Ishikawa (cell line): ENCODE measurements around the gene PARK7.

Source experiments
- CEBPB ChIP-seq: IDR thresholded peaks from 2 replicates; pipeline ENCODE4 v1.6.1; 2012
- CREB1 ChIP-seq: IDR thresholded peaks from 2 replicates; pipeline ENCODE4 v1.6.1; 2012; ENCODE audit warnings: low read depth
- EGR1 ChIP-seq: IDR thresholded peaks from 2 replicates; pipeline ENCODE4 v1.6.1; 2012
- EP300 ChIP-seq: IDR thresholded peaks from 2 replicates; pipeline ENCODE4 v1.6.1; 2012; ENCODE audit warnings: borderline replicate concordance
- FOXM1 ChIP-seq: IDR thresholded peaks from 2 replicates; pipeline ENCODE4 v1.6.1; 2012; ENCODE audit warnings: low read depth, borderline replicate concordance
- NFIC ChIP-seq: IDR thresholded peaks from 2 replicates; pipeline ENCODE4 v1.6.1; 2012
- RAD21 ChIP-seq: IDR thresholded peaks from 2 replicates; pipeline ENCODE4 v1.6.1; 2012; ENCODE audit warnings: low read depth
- TAF1 ChIP-seq: IDR thresholded peaks from 2 replicates; pipeline ENCODE4 v1.6.1; 2012; ENCODE audit warnings: low read depth, mild to moderate bottlenecking
- TCF12 ChIP-seq: IDR thresholded peaks from 2 replicates; pipeline ENCODE4 v1.6.1; 2012; ENCODE audit warnings: low read depth
- TEAD4 ChIP-seq: IDR thresholded peaks from 2 replicates; pipeline ENCODE4 v1.6.1; 2012
- YY1 ChIP-seq: IDR thresholded peaks from 2 replicates; pipeline ENCODE4 v1.6.1; 2012; ENCODE audit warnings: low read depth
- ZBTB7A ChIP-seq: IDR thresholded peaks from 2 replicates; pipeline ENCODE4 v1.6.1; 2012; ENCODE audit warnings: low read depth
- TF ChIP-seq, protein P1 (sequence below): IDR thresholded peaks from 2 replicates; pipeline ENCODE4 v1.6.1; 2012; ENCODE audit warnings: low read depth, mild to moderate bottlenecking
- TF ChIP-seq, protein P2 (sequence below): IDR thresholded peaks from 2 replicates; pipeline ENCODE4 v1.6.1; 2012
- TF ChIP-seq, protein P3 (sequence below): IDR thresholded peaks from 2 replicates; pipeline ENCODE4 v1.6.1; 2012

The PARK7 gene

DNA sequence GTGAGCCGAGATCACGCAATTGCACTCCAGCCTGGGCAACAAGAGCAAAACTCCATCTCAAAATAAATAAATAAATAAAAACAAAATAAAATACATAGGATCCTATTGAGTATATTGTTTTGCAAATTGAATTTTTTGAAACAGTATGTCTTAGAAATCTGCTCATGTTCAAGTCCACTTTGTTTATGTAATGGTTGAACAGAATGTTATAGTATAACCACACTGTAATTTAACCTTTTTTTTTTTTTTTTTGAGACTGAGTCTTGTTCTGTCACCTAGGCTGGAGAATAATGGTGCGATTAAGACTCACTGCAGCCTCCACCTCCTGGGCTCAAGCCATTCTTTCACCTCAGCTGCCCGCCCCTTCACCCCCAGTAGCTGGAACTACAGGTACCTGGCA, 31.4 kb downstream of the PARK7 start:
- TF ChIP-seq TCF12 (no peak), ZBTB7A (no peak), CREB1 (no peak)
- TF ChIP-seq, protein P1, sequence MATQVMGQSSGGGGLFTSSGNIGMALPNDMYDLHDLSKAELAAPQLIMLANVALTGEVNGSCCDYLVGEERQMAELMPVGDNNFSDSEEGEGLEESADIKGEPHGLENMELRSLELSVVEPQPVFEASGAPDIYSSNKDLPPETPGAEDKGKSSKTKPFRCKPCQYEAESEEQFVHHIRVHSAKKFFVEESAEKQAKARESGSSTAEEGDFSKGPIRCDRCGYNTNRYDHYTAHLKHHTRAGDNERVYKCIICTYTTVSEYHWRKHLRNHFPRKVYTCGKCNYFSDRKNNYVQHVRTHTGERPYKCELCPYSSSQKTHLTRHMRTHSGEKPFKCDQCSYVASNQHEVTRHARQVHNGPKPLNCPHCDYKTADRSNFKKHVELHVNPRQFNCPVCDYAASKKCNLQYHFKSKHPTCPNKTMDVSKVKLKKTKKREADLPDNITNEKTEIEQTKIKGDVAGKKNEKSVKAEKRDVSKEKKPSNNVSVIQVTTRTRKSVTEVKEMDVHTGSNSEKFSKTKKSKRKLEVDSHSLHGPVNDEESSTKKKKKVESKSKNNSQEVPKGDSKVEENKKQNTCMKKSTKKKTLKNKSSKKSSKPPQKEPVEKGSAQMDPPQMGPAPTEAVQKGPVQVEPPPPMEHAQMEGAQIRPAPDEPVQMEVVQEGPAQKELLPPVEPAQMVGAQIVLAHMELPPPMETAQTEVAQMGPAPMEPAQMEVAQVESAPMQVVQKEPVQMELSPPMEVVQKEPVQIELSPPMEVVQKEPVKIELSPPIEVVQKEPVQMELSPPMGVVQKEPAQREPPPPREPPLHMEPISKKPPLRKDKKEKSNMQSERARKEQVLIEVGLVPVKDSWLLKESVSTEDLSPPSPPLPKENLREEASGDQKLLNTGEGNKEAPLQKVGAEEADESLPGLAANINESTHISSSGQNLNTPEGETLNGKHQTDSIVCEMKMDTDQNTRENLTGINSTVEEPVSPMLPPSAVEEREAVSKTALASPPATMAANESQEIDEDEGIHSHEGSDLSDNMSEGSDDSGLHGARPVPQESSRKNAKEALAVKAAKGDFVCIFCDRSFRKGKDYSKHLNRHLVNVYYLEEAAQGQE: no peak

DNA sequence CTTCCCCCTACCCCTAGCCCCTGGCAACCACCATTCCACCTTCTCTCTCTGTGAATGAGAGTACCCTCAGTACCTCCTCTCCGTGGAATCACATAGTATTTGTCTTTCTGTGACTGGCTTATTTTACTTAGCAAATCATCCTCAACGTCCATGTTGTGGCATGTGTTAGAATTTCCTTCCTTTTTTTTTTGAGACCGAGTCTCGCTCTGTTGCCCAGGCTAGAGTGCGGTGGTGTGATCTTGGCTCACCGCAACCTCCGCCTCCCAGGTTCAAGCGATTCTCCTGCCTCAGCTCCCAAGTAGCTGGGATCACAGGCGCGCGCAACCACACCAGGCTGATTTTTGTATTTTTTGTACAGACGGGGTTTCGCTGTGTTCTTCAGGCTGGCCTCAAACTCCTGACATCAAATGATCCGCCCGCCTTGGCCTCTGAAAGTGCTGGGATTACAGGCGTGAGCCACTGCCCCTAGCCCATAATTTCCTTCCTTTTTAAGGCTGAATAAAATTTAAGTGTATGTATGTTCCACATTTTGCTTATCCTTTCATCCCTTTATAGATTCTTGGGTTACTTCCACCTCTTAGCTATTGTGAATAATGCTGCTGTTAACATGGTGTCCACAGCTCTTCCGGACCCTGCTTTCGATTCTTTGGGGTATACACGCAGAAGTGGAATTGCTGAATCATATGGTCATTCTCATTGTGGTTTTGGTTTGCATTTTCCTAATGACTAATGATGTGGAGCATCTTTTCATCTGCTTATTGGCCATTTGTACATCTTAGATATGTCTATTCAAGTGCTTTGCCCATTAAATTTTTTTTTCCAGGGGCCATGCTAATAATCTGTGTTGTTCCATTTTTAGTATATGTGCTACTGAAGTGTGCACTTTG, 32.3 kb downstream of the PARK7 start:
- TF ChIP-seq, protein P2, sequence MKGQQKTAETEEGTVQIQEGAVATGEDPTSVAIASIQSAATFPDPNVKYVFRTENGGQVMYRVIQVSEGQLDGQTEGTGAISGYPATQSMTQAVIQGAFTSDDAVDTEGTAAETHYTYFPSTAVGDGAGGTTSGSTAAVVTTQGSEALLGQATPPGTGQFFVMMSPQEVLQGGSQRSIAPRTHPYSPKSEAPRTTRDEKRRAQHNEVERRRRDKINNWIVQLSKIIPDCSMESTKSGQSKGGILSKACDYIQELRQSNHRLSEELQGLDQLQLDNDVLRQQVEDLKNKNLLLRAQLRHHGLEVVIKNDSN: no peak
- no peak for TF ChIP-seq CEBPB
- TF ChIP-seq RAD21: no peak
- no peak for TF ChIP-seq EP300
- no peak for TF ChIP-seq TCF12

DNA sequence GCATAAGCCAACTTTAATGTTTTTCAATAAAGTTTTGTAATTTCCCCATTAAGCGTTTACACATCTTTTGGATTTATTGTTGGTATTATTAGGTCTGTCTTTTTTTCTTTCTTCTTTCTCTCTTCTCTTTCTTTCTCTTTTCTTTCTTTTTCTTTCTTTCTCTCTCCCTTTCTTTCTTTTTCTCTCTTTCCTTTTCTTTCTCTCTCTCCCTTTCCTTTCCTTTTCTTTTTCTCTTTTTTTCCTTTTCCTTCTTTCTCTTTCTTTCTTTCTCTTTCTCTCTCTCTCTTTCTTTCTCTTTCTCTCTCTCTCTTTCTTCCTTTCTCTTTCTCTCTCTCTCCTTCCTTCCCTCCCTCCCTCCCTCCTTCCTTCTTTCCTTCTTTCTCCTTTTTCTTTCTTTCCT, 33.3 kb downstream of the PARK7 start:
- TF ChIP-seq TAF1 (no peak), EGR1 (no peak), TEAD4 (no peak)

DNA sequence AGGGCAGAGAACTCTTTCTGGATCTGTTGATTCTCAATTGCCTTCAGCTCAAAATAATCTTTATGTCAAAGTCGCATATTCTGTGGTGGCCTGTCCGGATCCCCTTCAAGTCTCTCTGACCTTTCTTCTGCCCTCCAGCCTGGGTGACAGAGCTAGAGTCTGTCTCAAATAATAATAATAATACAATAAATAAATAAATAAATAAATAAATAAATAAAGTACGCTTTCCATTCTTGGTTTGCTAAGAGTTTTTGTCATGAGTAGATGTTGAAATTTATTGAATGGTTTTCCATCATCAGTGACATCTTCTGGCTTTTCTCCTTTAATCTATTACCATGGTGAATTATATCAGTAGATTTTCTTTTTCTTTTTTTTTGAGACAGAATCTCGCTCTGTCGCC, 33.9 kb downstream of the PARK7 start:
- no peak for TF ChIP-seq RAD21
- TF ChIP-seq EGR1: no peak
- TF ChIP-seq, protein P1: no peak
- TF ChIP-seq CEBPB: no peak
- no peak for TF ChIP-seq TAF1
- no peak for TF ChIP-seq FOXM1
- TF ChIP-seq NFIC: no peak
- TF ChIP-seq, protein P2: no peak
- TF ChIP-seq TEAD4: no peak
- TF ChIP-seq, protein P3, sequence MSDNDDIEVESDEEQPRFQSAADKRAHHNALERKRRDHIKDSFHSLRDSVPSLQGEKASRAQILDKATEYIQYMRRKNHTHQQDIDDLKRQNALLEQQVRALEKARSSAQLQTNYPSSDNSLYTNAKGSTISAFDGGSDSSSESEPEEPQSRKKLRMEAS: no peak
- TF ChIP-seq TCF12: no peak
- TF ChIP-seq YY1: no peak
- TF ChIP-seq EP300: no peak
- TF ChIP-seq ZBTB7A: no peak
- no peak for TF ChIP-seq CREB1

DNA sequence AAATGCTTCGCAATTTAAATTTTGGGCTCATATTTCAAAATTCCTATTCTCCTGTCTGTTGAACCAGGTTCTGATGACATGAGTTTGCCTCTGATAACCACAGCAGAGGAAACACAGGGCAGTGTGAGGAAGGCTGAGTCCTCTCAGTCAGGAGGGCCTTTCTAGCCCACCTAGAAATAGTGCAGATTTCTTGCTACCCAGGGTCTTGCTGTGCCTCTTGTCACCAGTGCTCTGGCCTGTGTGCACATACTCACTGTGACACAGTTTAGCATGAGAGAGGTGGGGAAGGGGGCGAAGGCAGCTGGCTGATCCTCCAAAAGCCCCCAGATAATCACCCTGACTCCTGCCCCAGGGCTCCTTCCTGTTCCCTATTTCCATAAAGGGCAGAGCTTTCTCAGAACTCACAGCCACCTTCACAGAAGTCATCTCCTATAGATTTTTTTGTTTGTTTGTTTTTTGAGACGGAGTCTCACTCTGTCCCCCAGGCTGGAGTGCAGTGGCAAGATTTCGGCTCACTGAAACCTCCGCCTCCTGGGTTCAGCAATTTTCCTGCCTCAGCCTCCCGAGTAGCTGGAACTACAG, 40.9 kb downstream of the PARK7 start:
- TF ChIP-seq NFIC: no peak
- TF ChIP-seq, protein P1: no peak
- TF ChIP-seq EGR1: no peak
